Measurements from ENCODE around the gene SCN11A. TPM values are rescaled to one million over a fixed set of nuclear protein-coding genes. Genes with fewer than 3 reads are reported as not detected.

SCN11A gene
- total and polyA plus RNA-seq, 2 of the 13 experiments (the other 11 are each of a cell fraction or from before 2014, with no cell fraction given), result 0.02 to 0.11 TPM

DNA sequence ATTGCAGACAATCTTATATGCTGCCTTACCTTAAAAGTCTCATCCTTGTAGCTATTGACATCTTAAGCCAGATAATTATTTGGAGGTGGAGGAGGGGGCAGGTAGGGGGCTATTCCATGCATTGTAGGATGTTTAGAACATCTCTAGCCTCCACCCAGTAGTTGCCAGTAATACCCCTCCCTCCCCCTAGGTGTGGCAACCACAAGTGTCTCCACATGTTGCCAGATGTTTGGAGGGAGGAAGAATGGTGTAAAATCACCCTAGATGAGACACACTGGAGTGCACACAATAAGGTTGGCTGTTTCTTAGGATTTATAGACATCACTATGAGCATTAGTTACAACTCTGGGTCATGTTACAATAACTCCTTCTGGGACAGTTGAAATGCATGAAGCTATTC is 28.3 kb upstream of the SCN11A start:
- H3K4me3 ChIP-seq (replicated peaks in 1 of 3; ENCODE audit: insufficient read depth in 1 of 3, low read depth in 2 of 3, low read length in 3 of 3), result no peak overlapping the region
- no peaks in the 10 kb centered on the region for H3K4me1 ChIP-seq (ENCODE audit: insufficient read depth, low read length)
- no peak for DNase-seq (ENCODE audit: low spot score)
- H3K9ac ChIP-seq (ENCODE audit: insufficient read depth, low read depth, low read length), result no peak overlapping the region
- no peaks in the 10 kb centered on the region for H3K27me3 ChIP-seq (ENCODE audit: control insufficient read depth in 1 of 2, insufficient read depth in 2 of 2, low read length in 2 of 2)
- ATAC-seq, result no peak
- H4K20me1 ChIP-seq (ENCODE audit: insufficient read depth, low read length), result no peaks in the 10 kb centered on the region
- BruUV-seq (replicated peaks), result no TSS peak
- H3K27ac ChIP-seq (ENCODE audit: extremely low read length, insufficient read depth, low read length), result no peak overlapping the region
- H3K79me2 ChIP-seq (ENCODE audit: insufficient read depth, low read length), result no peaks in the 10 kb centered on the region
- intact Hi-C loops (cut with micrococcal nuclease; ENCODE audit: unreplicated experiment), result no loop called here
- ChIA-PET CTCF (ENCODE audit: low intra/inter-chr PET ratio, low total read pairs) (no interaction called here), POLR2A (no interaction called here)
- TF ChIP-seq DR1 (CRISPR knock-in tag; IDR thresholded peaks at IDR 0.05), result no peak
- TF ChIP-seq ZNF383 (CRISPR knock-in tag; IDR thresholded peaks at IDR 0.05; ENCODE audit: borderline replicate concordance), result no peak
- no peak for TF ChIP-seq ZMYM2 (CRISPR knock-in tag; IDR thresholded peaks at IDR 0.05)
- TF ChIP-seq ZNF644 (CRISPR knock-in tag; IDR thresholded peaks at IDR 0.05; ENCODE audit: low read depth), result no peak
- TF ChIP-seq, protein P1, sequence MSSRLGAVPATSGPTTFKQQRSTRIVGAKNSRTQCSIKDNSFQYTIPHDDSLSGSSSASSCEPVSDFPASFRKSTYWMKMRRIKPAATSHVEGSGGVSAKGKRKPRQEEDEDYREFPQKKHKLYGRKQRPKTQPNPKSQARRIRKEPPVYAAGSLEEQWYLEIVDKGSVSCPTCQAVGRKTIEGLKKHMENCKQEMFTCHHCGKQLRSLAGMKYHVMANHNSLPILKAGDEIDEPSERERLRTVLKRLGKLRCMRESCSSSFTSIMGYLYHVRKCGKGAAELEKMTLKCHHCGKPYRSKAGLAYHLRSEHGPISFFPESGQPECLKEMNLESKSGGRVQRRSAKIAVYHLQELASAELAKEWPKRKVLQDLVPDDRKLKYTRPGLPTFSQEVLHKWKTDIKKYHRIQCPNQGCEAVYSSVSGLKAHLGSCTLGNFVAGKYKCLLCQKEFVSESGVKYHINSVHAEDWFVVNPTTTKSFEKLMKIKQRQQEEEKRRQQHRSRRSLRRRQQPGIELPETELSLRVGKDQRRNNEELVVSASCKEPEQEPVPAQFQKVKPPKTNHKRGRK (CRISPR knock-in tag; IDR thresholded peaks at IDR 0.05), result no peak
- TF ChIP-seq, protein P2, sequence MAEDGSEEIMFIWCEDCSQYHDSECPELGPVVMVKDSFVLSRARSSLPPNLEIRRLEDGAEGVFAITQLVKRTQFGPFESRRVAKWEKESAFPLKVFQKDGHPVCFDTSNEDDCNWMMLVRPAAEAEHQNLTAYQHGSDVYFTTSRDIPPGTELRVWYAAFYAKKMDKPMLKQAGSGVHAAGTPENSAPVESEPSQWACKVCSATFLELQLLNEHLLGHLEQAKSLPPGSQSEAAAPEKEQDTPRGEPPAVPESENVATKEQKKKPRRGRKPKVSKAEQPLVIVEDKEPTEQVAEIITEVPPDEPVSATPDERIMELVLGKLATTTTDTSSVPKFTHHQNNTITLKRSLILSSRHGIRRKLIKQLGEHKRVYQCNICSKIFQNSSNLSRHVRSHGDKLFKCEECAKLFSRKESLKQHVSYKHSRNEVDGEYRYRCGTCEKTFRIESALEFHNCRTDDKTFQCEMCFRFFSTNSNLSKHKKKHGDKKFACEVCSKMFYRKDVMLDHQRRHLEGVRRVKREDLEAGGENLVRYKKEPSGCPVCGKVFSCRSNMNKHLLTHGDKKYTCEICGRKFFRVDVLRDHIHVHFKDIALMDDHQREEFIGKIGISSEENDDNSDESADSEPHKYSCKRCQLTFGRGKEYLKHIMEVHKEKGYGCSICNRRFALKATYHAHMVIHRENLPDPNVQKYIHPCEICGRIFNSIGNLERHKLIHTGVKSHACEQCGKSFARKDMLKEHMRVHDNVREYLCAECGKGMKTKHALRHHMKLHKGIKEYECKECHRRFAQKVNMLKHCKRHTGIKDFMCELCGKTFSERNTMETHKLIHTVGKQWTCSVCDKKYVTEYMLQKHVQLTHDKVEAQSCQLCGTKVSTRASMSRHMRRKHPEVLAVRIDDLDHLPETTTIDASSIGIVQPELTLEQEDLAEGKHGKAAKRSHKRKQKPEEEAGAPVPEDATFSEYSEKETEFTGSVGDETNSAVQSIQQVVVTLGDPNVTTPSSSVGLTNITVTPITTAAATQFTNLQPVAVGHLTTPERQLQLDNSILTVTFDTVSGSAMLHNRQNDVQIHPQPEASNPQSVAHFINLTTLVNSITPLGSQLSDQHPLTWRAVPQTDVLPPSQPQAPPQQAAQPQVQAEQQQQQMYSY (CRISPR knock-in tag; IDR thresholded peaks at IDR 0.05), result no peak
- no peak for TF ChIP-seq ONECUT2 (CRISPR knock-in tag; IDR thresholded peaks at IDR 0.05)
- TF ChIP-seq ZBTB21 (CRISPR knock-in tag; IDR thresholded peaks at IDR 0.05), result no peak
- no peak for TF ChIP-seq NCOA5 (CRISPR knock-in tag; IDR thresholded peaks at IDR 0.05)
- no peak for TF ChIP-seq ZKSCAN1 (IDR thresholded peaks at IDR 0.05; ENCODE audit: low read length)
- TF ChIP-seq ZNF30 (CRISPR knock-in tag; IDR thresholded peaks at IDR 0.05), result no peak
- no peak for TF ChIP-seq ZNF549 (CRISPR knock-in tag; IDR thresholded peaks at IDR 0.05)
- TF ChIP-seq ZNF3 (CRISPR knock-in tag; IDR thresholded peaks at IDR 0.05), result no peak
- TF ChIP-seq POGZ (CRISPR knock-in tag; IDR thresholded peaks at IDR 0.05), result no peak
- in situ Hi-C loops (cut with HindIII; ENCODE audit: extremely low pct_ligation_motif_present, low pct_unique_long_range_greater_than_20kb), result no loop called here
- peaks cover 12 to 43% of the 10 kb centered on the region in 2 experiments for H3K36me3 ChIP-seq (replicated peaks in 1 of 2; ENCODE audit: control insufficient read depth in 1 of 2, insufficient read depth in 2 of 2, low read length in 2 of 2)
- no peak for FAIRE-seq
- H3K4me2 ChIP-seq (ENCODE audit: low read depth, low read length), result no peak overlapping the region
- no peaks in the 10 kb centered on the region for H3K9me3 ChIP-seq (ENCODE audit: low read length)
- H2AFZ ChIP-seq (ENCODE audit: low read length), result no peak overlapping the region
